Uterus (tissue), 2 donors: ENCODE data around the gene ZFP36L2.

ENCODE experiments used
- POLR2A ChIP-seq, 2 donors: fragments of 450-650 bp; IDR thresholded peaks; one replicate each; pipeline ENCODE4 v1.6.1; 2016; ENCODE audit warnings: antibody characterized with exemption in 2 of 2, mild to moderate bottlenecking in 1 of 2, moderate library complexity in 1 of 2
- TF ChIP-seq, protein P1 (sequence below), 4 experiments: fragments of 200-600 bp in 2 of 4; fragments of 450-650 bp in 2 of 4; sonication (generic) in 2 of 4; IDR thresholded peaks; one replicate each; pipeline ENCODE4 v1.5.1; 2016 to 2019; ENCODE audit warnings: antibody characterized with exemption in 4 of 4, mild to moderate bottlenecking in 2 of 4, moderate library complexity in 1 of 4

DNA sequence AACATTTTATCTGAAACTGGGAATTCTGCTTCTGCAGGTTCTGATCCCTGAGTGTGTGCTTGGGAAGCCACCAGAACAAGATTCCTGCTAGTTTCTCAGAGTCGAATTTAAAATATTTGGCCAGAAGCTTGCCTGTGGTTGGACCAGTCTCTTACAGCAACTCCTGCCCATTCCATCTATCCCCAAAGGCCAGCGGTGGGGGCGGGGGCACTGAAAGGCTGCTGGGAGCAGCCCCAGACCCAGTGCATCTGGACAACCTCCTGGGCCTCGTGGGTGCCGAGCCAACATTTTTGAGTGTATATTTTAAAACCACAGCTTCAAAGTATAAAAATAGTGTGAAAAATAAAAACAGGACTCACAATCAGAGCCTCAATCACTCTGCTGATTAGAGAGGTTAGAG lies 38.6 kb upstream of the ZFP36L2 start:
- TF ChIP-seq, protein P1, sequence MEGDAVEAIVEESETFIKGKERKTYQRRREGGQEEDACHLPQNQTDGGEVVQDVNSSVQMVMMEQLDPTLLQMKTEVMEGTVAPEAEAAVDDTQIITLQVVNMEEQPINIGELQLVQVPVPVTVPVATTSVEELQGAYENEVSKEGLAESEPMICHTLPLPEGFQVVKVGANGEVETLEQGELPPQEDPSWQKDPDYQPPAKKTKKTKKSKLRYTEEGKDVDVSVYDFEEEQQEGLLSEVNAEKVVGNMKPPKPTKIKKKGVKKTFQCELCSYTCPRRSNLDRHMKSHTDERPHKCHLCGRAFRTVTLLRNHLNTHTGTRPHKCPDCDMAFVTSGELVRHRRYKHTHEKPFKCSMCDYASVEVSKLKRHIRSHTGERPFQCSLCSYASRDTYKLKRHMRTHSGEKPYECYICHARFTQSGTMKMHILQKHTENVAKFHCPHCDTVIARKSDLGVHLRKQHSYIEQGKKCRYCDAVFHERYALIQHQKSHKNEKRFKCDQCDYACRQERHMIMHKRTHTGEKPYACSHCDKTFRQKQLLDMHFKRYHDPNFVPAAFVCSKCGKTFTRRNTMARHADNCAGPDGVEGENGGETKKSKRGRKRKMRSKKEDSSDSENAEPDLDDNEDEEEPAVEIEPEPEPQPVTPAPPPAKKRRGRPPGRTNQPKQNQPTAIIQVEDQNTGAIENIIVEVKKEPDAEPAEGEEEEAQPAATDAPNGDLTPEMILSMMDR (IDR thresholded peaks at IDR 0.05), result no peak
- TF ChIP-seq POLR2A (IDR thresholded peaks at IDR 0.05), result no peak
